IMR-90 (cell line): Measurements from ENCODE around the gene ZNF263. TPM values are rescaled to one million over a fixed set of nuclear protein-coding genes. Genes with fewer than 3 reads are reported as not detected.
A peak's percentile ranks its signal among the peaks of the same experiment; 100 is the strongest.

ENCODE experiments used
- ATAC-seq: fragments of 200-7000 bp; cut with Tn5 transposase; 2 replicates; pipeline ENCODE4 v1.9.1; 2020; ENCODE audit warnings: low read depth, mild to moderate bottlenecking, moderate library complexity
- Bru-seq: library from RNA; stranded (reverse); fragments of 400-500 nt; gene quantifications from one replicate; lab custom pipeline; 2021; lab: Mats Ljungman, UMichigan
- BruChase-seq, 2 experiments: library from RNA; stranded (reverse); fragments of 400-500 nt; gene quantifications; one replicate each; lab custom pipeline; 2021; lab: Mats Ljungman, UMichigan
- BruUV-seq: library from RNA; stranded (reverse); fragments of 400-500 nt; replicated peaks from 2 replicates; lab custom pipeline; 2021; lab: Mats Ljungman, UMichigan
- CTCF ChIA-PET: fragments of 300-600 bp; formaldehyde crosslinking; extraction: SDS; loops from one replicate; lab custom pipeline; 2021; ENCODE audit warnings: antibody characterized with exemption; lab: Yijun Ruan, JAX
- POLR2A ChIA-PET: fragments of 300-600 bp; sonication (Branson Sonifier 250); formaldehyde crosslinking; loops from one replicate; lab custom pipeline; 2022; ENCODE audit warnings: antibody characterized with exemption; ENCODE audit not compliant: unreplicated experiment; lab: Charles Lee
- DNase-seq: peaks from one replicate; pipeline ENCODE4 v3.0.0; 2013
- H2AFZ ChIP-seq: replicated peaks from 2 replicates; pipeline ENCODE3; 2013; ENCODE audit warnings: low read length, mild to moderate bottlenecking; ENCODE audit not compliant: poor library complexity
- H2AK5ac ChIP-seq: 2 replicates; pipeline ENCODE4 v1.6.1; 2013; ENCODE audit warnings: low read depth, low read length, inconsistent platforms
- H2AK9ac ChIP-seq: replicated peaks from 2 replicates; pipeline ENCODE3; 2013; ENCODE audit warnings: mild to moderate bottlenecking, low read depth, low read length, moderate library complexity; ENCODE audit not compliant: poor library complexity
- H2BK120ac ChIP-seq: 2 replicates; pipeline ENCODE4 v1.6.1; 2013; ENCODE audit warnings: low read depth, low read length, inconsistent platforms
- H2BK15ac ChIP-seq: 3 replicates; pipeline ENCODE4 v1.6.1; 2013; ENCODE audit warnings: low read depth, low read length, inconsistent platforms
- H2BK20ac ChIP-seq: 2 replicates; pipeline ENCODE4 v1.6.1; 2013; ENCODE audit warnings: low read depth, mild to moderate bottlenecking, inconsistent platforms, low read length, moderate library complexity
- H2BK5ac ChIP-seq: 2 replicates; pipeline ENCODE4 v1.6.1; 2013; ENCODE audit warnings: mild to moderate bottlenecking, low read depth, low read length, inconsistent platforms; ENCODE audit not compliant: poor library complexity, severe bottlenecking
- H3K14ac ChIP-seq: replicated peaks from 2 replicates; pipeline ENCODE4 v1.6.1; 2013; ENCODE audit warnings: low read depth, low read length, inconsistent platforms
- H3K18ac ChIP-seq: 2 replicates; pipeline ENCODE4 v1.6.1; 2013; ENCODE audit warnings: low read depth, low read length, control low read depth
- H3K23ac ChIP-seq: 2 replicates; pipeline ENCODE4 v1.6.1; 2013; ENCODE audit warnings: low read depth, low read length, inconsistent platforms
- H3K27ac ChIP-seq: 2 replicates; pipeline ENCODE4 v1.5.1; 2013; ENCODE audit warnings: mild to moderate bottlenecking, control low read depth, low read length; ENCODE audit not compliant: insufficient read depth
- H3K27me3 ChIP-seq: 2 replicates; pipeline ENCODE4 v1.6.1; 2013; ENCODE audit warnings: low read length; ENCODE audit not compliant: control insufficient read depth, insufficient read depth
- H3K36me3 ChIP-seq: 2 replicates; pipeline ENCODE4 v1.6.1; 2013; ENCODE audit warnings: low read length, mixed read lengths; ENCODE audit not compliant: control insufficient read depth, insufficient read depth
- H3K4ac ChIP-seq: 2 replicates; pipeline ENCODE4 v1.6.1; 2013; ENCODE audit warnings: low read depth, low read length, inconsistent platforms
- H3K4me1 ChIP-seq: 2 replicates; pipeline ENCODE4 v1.6.1; 2013; ENCODE audit warnings: low read length, mixed read lengths; ENCODE audit not compliant: control insufficient read depth, insufficient read depth
- H3K4me2 ChIP-seq: 2 replicates; pipeline ENCODE4 v1.6.1; 2013; ENCODE audit warnings: low read depth, mild to moderate bottlenecking, control low read depth, low read length, moderate library complexity
- H3K4me3 ChIP-seq: 2 replicates; pipeline ENCODE4 v1.5.1; 2013; ENCODE audit warnings: low read depth, mild to moderate bottlenecking, control low read depth, low read length, moderate library complexity; ENCODE audit not compliant: insufficient read depth
- H3K56ac ChIP-seq: 2 replicates; pipeline ENCODE4 v1.6.1; 2013; ENCODE audit warnings: low read length, inconsistent platforms; ENCODE audit not compliant: insufficient read depth; ENCODE audit errors: extremely low read depth
- H3K79me1 ChIP-seq, 2 experiments: 2 replicates each; pipeline ENCODE4 v1.6.1; 2013; ENCODE audit warnings: low read length in 2 of 2, inconsistent platforms in 1 of 2, low read depth in 1 of 2
- H3K9ac ChIP-seq: 2 replicates; pipeline ENCODE4 v1.6.1; 2013; ENCODE audit warnings: low read depth, low read length, control low read depth
- H3K9me1 ChIP-seq: 2 replicates; pipeline ENCODE4 v1.6.1; 2013; ENCODE audit warnings: low read length, inconsistent platforms; ENCODE audit not compliant: insufficient read depth
- H3K9me3 ChIP-seq: 2 replicates; pipeline ENCODE4 v1.6.1; 2013; ENCODE audit warnings: low read length; ENCODE audit not compliant: control insufficient read depth, insufficient read depth
- H4K20me1 ChIP-seq: 2 replicates; pipeline ENCODE4 v1.6.1; 2013; ENCODE audit warnings: low read length, inconsistent platforms; ENCODE audit not compliant: insufficient read depth
- H4K5ac ChIP-seq: 2 replicates; pipeline ENCODE4 v1.6.1; 2013; ENCODE audit warnings: mild to moderate bottlenecking, low read depth, low read length, control low read depth
- H4K8ac ChIP-seq, 2 experiments: 2 replicates each; pipeline ENCODE4 v1.6.1; 2013; ENCODE audit warnings: low read depth in 2 of 2, low read length in 2 of 2, control low read depth in 1 of 2, inconsistent platforms in 1 of 2
- H4K91ac ChIP-seq: 2 replicates; pipeline ENCODE4 v1.6.1; 2013; ENCODE audit warnings: low read depth, low read length, inconsistent platforms; ENCODE audit not compliant: insufficient read depth
- BHLHE40 ChIP-seq: fragments of 150-350 bp; IDR thresholded peaks from 2 replicates; pipeline ENCODE4 v1.6.1; 2016; ENCODE audit warnings: mild to moderate bottlenecking, low read depth, low read length
- CEBPB ChIP-seq: IDR thresholded peaks from 2 replicates; pipeline ENCODE4 v1.6.1; 2012; ENCODE audit warnings: low read depth, low read length, improper control_type of control experiment
- CHD1 ChIP-seq: IDR thresholded peaks from 2 replicates; pipeline ENCODE4 v1.6.1; 2012; ENCODE audit warnings: low read depth, low read length, improper control_type of control experiment
- FOS ChIP-seq: fragments of 150-350 bp; IDR thresholded peaks from 2 replicates; pipeline ENCODE4 v1.6.1; 2016; ENCODE audit warnings: low read depth, low read length
- MAFK ChIP-seq: IDR thresholded peaks from 2 replicates; pipeline ENCODE4 v1.6.1; 2012; ENCODE audit warnings: low read depth, low read length, improper control_type of control experiment
- MXI1 ChIP-seq: IDR thresholded peaks from 2 replicates; pipeline ENCODE4 v1.6.1; 2012; ENCODE audit warnings: low read depth, mild to moderate bottlenecking, low read length, moderate library complexity, borderline replicate concordance
- NFE2L2 ChIP-seq: fragments of 150-350 bp; IDR thresholded peaks from 2 replicates; pipeline ENCODE4 v1.6.1; 2016; ENCODE audit warnings: low read depth, mild to moderate bottlenecking, low read length
- RAD21 ChIP-seq: IDR thresholded peaks from 2 replicates; pipeline ENCODE4 v1.6.1; 2012; ENCODE audit warnings: low read length, improper control_type of control experiment
- RCOR1 ChIP-seq: IDR thresholded peaks from 2 replicates; pipeline ENCODE4 v1.6.1; 2012; ENCODE audit warnings: mild to moderate bottlenecking, low read length, improper control_type of control experiment; ENCODE audit not compliant: insufficient replicate concordance
- SMC3 ChIP-seq: fragments of 150-350 bp; IDR thresholded peaks from 2 replicates; pipeline ENCODE4 v1.6.1; 2016; ENCODE audit warnings: low read depth, mild to moderate bottlenecking, antibody characterized with exemption, low read length, moderate library complexity
- WGBS, 2 experiments: methylation state at CpG; one replicate each; pipeline versions ENCODE4 v1.1.5 to v1.1.7; 2013; ENCODE audit warnings: missing lambda C conversion rate in 2 of 2; ENCODE audit not compliant: insufficient read length in 1 of 2; ENCODE audit errors: extremely low coverage in 2 of 2; 5-methylcytosine and 5-hydroxymethylcytosine counted together
- dilution Hi-C: fragments of 300-500 bp; cut with HindIII; formaldehyde crosslinking; loops from one replicate; pipeline ENCODE4 v1.14.3; 2018; ENCODE audit warnings: low sequenced_read_pairs; ENCODE audit not compliant: unreplicated experiment
- in situ Hi-C: fragments of 300-500 bp; cut with MboI; formaldehyde crosslinking; loops from 3 replicates; pipeline ENCODE4 v1.14.3; 2019; ENCODE audit warnings: low sequenced_read_pairs, inconsistent platforms, mixed read lengths
- intact Hi-C: fragments of 100-400 bp; cut with micrococcal nuclease; formaldehyde crosslinking; loops from 2 replicates; pipeline ENCODE4 v1.10.0; 2022
- long read RNA-seq: library from polyadenylated mRNA; unstranded; transcript quantifications from one replicate; pipeline ENCODE4 v2.0.0, GENCODE V29; 2021; ENCODE audit not compliant: unreplicated experiment
- polyA plus RNA-seq, 3 experiments: library from polyadenylated mRNA; depleted of rRNA; stranded (reverse); fragments of >200 nt; gene quantifications; 2 replicates each; pipeline ENCODE4 v1.2.3, GENCODE V29; 2012; ENCODE audit warnings: low replicate concordance in 1 of 3
- total RNA-seq: library from RNA; depleted of rRNA; stranded (reverse); fragments of >200 nt; gene quantifications from 2 replicates; pipeline ENCODE4 v1.2.3, GENCODE V29; 2012; rRNA removed
- TF ChIP-seq, protein P1 (sequence below): fragments of 150-350 bp; IDR thresholded peaks from 2 replicates; pipeline ENCODE4 v1.6.1; 2016; ENCODE audit warnings: low read depth, mild to moderate bottlenecking, low read length, moderate library complexity, borderline replicate concordance

The ZNF263 gene
- total RNA-seq: 36.1 and 40.3 TPM in 2 replicates
- polyA plus RNA-seq (2012; rRNA removed): 17.1 and 20.8 TPM in 2 replicates
- polyA plus RNA-seq (2012; cell fraction: cytosol; rRNA removed): 10.9 and 21.7 TPM in 2 replicates
- 26.5 and 46.6 TPM in 2 replicates for polyA plus RNA-seq (2012; cell fraction: nucleus; rRNA removed; ENCODE audit: low replicate concordance)
- percentile 63 among the genes with signal in this experiment for Bru-seq, nascent RNA
- BruChase-seq, experiment 1, labeled RNA remaining after a 6-hour chase: percentile 59 among the genes with signal in this experiment
- percentile 62 among the genes with signal in this experiment for BruChase-seq, experiment 2, labeled RNA remaining after a 2-hour chase
- long read RNA-seq, transcript ZNF263-208 (3 exons, 851 nt): minor isoform, 5 of 26 reads
- long read RNA-seq, transcript ZNF263-201 (6 exons, 3,830 nt): major isoform, 6 of 26 reads
- long read RNA-seq, partial matches to known transcripts: 5 of 26 reads
- long read RNA-seq, other reads (novel, unspliced or antisense): 6 of 26 reads

DNA sequence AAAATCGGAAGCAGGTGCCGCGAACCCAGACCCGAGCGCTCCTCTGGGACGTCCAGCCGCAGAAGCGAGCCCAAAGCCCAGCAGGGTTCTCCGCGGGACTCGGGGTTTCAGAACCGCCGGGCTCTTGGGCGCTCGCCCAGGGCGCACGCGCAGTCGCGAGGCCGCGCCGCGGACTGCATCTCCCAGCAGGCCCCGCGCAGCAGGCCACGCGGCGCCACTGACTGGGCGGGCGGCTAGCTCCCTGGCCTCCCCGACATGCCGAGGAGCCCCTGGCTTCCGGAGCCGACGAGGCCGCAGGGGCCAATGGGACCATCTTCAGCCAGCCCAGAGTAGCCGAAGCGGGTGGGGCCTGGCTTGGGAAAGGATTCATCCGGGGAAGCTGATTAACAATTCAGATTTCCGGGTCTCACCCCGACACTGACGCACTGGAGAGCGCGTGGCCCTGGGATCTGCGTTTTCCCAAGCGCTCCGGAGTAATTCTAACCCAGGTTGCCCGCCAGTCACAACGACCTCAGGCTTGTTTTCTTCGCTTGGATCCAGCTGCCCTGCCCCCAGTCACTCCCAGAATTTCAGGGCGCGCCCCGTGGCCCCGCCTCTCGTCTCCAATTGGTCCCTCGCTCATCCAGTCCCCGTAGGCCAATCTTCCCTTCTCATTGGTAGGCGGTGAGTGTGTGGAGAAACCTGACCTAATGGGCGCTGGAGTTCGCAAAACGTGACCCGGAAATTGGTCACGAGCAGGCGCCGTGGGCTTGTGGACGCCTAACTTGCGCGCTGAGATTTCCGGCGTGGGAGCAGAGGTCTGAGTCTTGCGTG lies at the start of gene ZNF263:
TSS of gene ZNF263 (plus strand) at position 762 of the 813 bp plus-strand sequence. CDS start 328 bp downstream, outside the sequence.
- WGBS, 2 experiments: 0% methylated on average over 50 of the region's 72 CpGs; no CpG with 5 or more reads in 1 of the 2 experiments
- peaks cover 6% of the 10 kb centered on the region; the same call in 1 of the 2 replicates for H3K4me1 ChIP-seq
- in situ Hi-C loops: no loop called here
- TF ChIP-seq FOS: no peak; the same call in 1 of the 2 replicates
- TF ChIP-seq MAFK: 0 out of 2 replicates have a peak, but pooled peaks have one; percentile 29
- peak; percentile 24; the same call in 1 of the 2 replicates for TF ChIP-seq CEBPB
- TF ChIP-seq RCOR1: no peak
- TF ChIP-seq NFE2L2: peak; percentile 35; the same call in 1 of the 2 replicates
- peak; percentile 83; the same call in 1 of the 2 replicates for TF ChIP-seq MXI1
- TF ChIP-seq BHLHE40: peak; percentile 100
- TF ChIP-seq, protein P1, sequence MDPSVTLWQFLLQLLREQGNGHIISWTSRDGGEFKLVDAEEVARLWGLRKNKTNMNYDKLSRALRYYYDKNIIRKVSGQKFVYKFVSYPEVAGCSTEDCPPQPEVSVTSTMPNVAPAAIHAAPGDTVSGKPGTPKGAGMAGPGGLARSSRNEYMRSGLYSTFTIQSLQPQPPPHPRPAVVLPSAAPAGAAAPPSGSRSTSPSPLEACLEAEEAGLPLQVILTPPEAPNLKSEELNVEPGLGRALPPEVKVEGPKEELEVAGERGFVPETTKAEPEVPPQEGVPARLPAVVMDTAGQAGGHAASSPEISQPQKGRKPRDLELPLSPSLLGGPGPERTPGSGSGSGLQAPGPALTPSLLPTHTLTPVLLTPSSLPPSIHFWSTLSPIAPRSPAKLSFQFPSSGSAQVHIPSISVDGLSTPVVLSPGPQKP: no peak
- TF ChIP-seq SMC3: no peak; the same call in 1 of the 2 replicates
- no peak for TF ChIP-seq CHD1
- no peak for TF ChIP-seq RAD21

More for the DNA sequence above, at the start of gene ZNF263:
- H3K23ac ChIP-seq: peak within 1 kb of the TSS; percentile 96
- peaks cover 14% of the 10 kb centered on the region for H3K36me3 ChIP-seq
- H4K8ac ChIP-seq: peak within 1 kb of the TSS; percentile 88 to 94
- peak within 1 kb of the TSS; percentile 79 for H3K4me3 ChIP-seq
- peak within 1 kb of the TSS; percentile 96 for H3K14ac ChIP-seq
- peak within 1 kb of the TSS; percentile 95 for H2AK9ac ChIP-seq
- peak within 1 kb of the TSS; percentile 90 for H3K4ac ChIP-seq
- peak within 1 kb of the TSS; percentile 76 for H3K18ac ChIP-seq
- intact Hi-C loops: loop anchor here (2.0 to 10.0 kb wide), 3 partner anchors 18 to 222 kb away; partner anchors contain the start of genes CLUAP1 and ZNF200
- CTCF ChIA-PET: interaction anchor here (1.0 kb wide), 1 partner anchor 16 kb away, joined by 3 read pairs; no protein-coding TSS in a partner anchor
- H3K27ac ChIP-seq: peak within 1 kb of the TSS; percentile 87
- peak within 1 kb of the TSS; percentile 87 for H2BK5ac ChIP-seq
- dilution Hi-C loops: no loop called here
- no peaks in the 10 kb centered on the region for H3K27me3 ChIP-seq
- H2BK20ac ChIP-seq: no peak within 1 kb of the TSS
- H2BK15ac ChIP-seq: peak within 1 kb of the TSS; percentile 27; the same call in 1 of the 3 replicates
- peak within 1 kb of the TSS; percentile 96 for H4K91ac ChIP-seq
- peaks cover 8 to 46% of the 10 kb centered on the region in 2 experiments for H3K79me1 ChIP-seq
- BruUV-seq: TSS peak; percentile 49
- H2AK5ac ChIP-seq: peak within 1 kb of the TSS; percentile 87
- H3K56ac ChIP-seq: peak within 1 kb of the TSS; percentile 79
- POLR2A ChIA-PET: no interaction called here
- H3K4me2 ChIP-seq: peak within 1 kb of the TSS; percentile 94
- ATAC-seq (peak; percentile 94), DNase-seq (peak; percentile 98)
- peak within 1 kb of the TSS; percentile 38 for H2BK120ac ChIP-seq
- H4K5ac ChIP-seq: peak within 1 kb of the TSS; percentile 81
- peak within 1 kb of the TSS; percentile 89 for H2AFZ ChIP-seq
- H3K9me3 ChIP-seq: peaks cover 7% of the 10 kb centered on the region; the same call in 1 of the 2 replicates
- peaks cover 19% of the 10 kb centered on the region for H4K20me1 ChIP-seq
- H3K9me1 ChIP-seq: no peaks in the 10 kb centered on the region
- H3K9ac ChIP-seq: peak within 1 kb of the TSS; percentile 95
